Thymus (tissue), 11 donors: Measurements from ENCODE around the gene MATN4. TPM values are rescaled to one million over a fixed set of nuclear protein-coding genes. Genes with fewer than 3 reads are reported as not detected.

Source experiments
- DNase-seq, 9 donors: peaks; one replicate each; pipeline ENCODE4 v3.0.0-alpha.2; 2013; ENCODE audit warnings: low spot score in 9 of 9, low read depth in 6 of 9, missing footprints in 1 of 9
- H3K27ac ChIP-seq, 2 donors: one replicate each; pipeline ENCODE4 v1.5.1; 2013; ENCODE audit warnings: control low read depth in 1 of 2, low read depth in 1 of 2, low read length in 1 of 2, mild to moderate bottlenecking in 1 of 2, moderate library complexity in 1 of 2
- H3K27me3 ChIP-seq, 2 donors: one replicate each; pipeline ENCODE4 v1.5.1; 2013; ENCODE audit warnings: low read length in 1 of 2; ENCODE audit not compliant: control insufficient read depth in 2 of 2, insufficient read depth in 1 of 2
- H3K36me3 ChIP-seq, 2 donors: one replicate each; pipeline ENCODE4 v1.5.1; 2013; ENCODE audit warnings: low read length in 1 of 2, mild to moderate bottlenecking in 1 of 2, moderate library complexity in 1 of 2; ENCODE audit not compliant: control insufficient read depth in 2 of 2, insufficient read depth in 2 of 2
- H3K4me1 ChIP-seq, 2 donors: one replicate each; pipeline ENCODE4 v1.5.1; 2013; ENCODE audit warnings: low read length in 2 of 2; ENCODE audit not compliant: control insufficient read depth in 2 of 2, insufficient read depth in 2 of 2
- H3K4me3 ChIP-seq, 2 donors: one replicate each; pipeline ENCODE4 v1.5.1; 2013; ENCODE audit warnings: low read length in 2 of 2, control low read depth in 1 of 2, mild to moderate bottlenecking in 1 of 2
- H3K9me3 ChIP-seq, 2 donors: one replicate each; pipeline ENCODE4 v1.5.1; 2013; ENCODE audit warnings: low read length in 1 of 2, mild to moderate bottlenecking in 1 of 2; ENCODE audit not compliant: control insufficient read depth in 2 of 2, insufficient read depth in 1 of 2
- WGBS: extraction: QIAGEN DNeasy Blood & Tissue Kit; methylation state at CpG from one replicate; pipeline ENCODE4 v1.1.7; 2013; 5-methylcytosine and 5-hydroxymethylcytosine counted together
- polyA plus RNA-seq: library from polyadenylated mRNA; stranded (reverse); fragments of 200-250 nt; gene quantifications from one replicate; pipeline ENCODE4 v1.2.3, GENCODE V29; 2013
- total RNA-seq: library from RNA; stranded (reverse); fragments of 120-200 nt; gene quantifications from one replicate; pipeline ENCODE4 v1.2.4, GENCODE V29; 2013
- donor health status: healthy.

The MATN4 gene
- total and polyA plus RNA-seq, 2 donors, result 0.14 TPM

DNA sequence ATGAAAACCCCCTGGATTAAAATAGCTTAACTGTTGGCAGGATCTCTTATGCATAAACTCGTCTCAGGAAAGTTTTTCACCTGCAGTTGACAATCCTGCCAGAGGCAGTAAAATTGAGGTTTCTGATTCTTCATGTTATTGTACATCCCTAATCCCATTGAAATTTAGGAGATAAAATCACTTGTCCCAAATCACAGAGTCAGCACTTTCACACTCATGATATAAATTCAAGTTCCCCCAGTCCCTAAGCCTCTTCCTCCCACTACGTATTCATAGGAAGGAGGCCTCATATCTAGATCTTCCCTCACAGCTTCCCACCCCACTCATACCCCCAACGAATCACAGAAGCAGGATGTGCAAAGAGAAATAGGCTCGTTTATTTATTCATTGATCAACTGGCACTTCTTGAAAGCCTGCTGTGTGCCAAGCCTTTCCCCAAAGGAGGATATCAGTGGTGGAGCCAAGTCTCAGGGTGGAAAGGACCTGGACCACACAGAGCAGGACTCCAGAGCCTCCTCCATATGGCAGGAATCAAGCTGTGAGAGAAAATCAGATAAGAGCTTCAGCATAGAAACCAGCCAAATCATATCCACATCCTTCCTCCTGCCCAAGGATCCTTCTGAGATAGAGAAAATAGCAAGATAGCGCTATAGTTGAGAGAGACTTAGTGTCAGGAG lies 56.1 kb downstream of the MATN4 start:
- no peaks in the 10 kb centered on the region for H3K27me3 ChIP-seq
- no peak overlapping the region for H3K27ac ChIP-seq
- no peak for DNase-seq
- H3K9me3 ChIP-seq, result no peaks in the 10 kb centered on the region
- no peaks in the 10 kb centered on the region for H3K36me3 ChIP-seq
- H3K4me3 ChIP-seq, result no peak overlapping the region
- 41% methylated on average over 5 of the region's 5 CpGs for WGBS
- peaks cover 0 to 2% of the 10 kb centered on the region in 2 donors for H3K4me1 ChIP-seq

- H3K4me1 ChIP-seq, result no peaks in the 10 kb centered on the region
- no peaks in the 10 kb centered on the region for H3K9me3 ChIP-seq
- H3K27me3 ChIP-seq, result peaks cover 0 to 2% of the 10 kb centered on the region in 2 donors
- no peak overlapping the region for H3K27ac ChIP-seq
- no peaks in the 10 kb centered on the region for H3K36me3 ChIP-seq
- DNase-seq, result no peak
- H3K4me3 ChIP-seq, result no peak overlapping the region
Observed at GRCh38 chr20:45248609-45249008, 59.5 kb downstream of the MATN4 start.

DNA sequence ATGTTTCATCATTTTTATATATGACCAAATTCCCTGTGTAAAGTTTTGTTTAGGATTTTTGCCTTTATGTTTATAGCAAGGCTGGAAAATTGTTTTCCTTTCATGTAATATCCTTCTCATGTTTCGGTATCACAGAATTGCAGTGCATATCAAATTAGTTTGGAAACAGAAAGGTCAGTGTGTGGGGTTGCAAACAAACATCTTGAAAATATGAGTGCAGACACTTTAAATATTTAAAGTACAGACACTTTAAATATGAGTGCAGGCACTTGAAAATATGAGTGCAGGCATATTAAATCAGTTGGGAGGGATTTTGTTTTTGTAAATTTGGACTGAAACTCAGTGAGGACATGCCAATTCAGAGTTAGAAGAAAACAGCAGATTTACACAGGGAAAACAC lies 60.2 kb downstream of the MATN4 start:
- 39% methylated on average over 1 of the region's 1 CpG for WGBS
- H3K27ac ChIP-seq, result no peak overlapping the region
- no peak for DNase-seq
- peaks cover 0 to 2% of the 10 kb centered on the region in 2 donors for H3K27me3 ChIP-seq
- no peaks in the 10 kb centered on the region for H3K36me3 ChIP-seq
- no peaks in the 10 kb centered on the region for H3K4me1 ChIP-seq
- no peaks in the 10 kb centered on the region for H3K9me3 ChIP-seq
- no peak overlapping the region for H3K4me3 ChIP-seq

DNA sequence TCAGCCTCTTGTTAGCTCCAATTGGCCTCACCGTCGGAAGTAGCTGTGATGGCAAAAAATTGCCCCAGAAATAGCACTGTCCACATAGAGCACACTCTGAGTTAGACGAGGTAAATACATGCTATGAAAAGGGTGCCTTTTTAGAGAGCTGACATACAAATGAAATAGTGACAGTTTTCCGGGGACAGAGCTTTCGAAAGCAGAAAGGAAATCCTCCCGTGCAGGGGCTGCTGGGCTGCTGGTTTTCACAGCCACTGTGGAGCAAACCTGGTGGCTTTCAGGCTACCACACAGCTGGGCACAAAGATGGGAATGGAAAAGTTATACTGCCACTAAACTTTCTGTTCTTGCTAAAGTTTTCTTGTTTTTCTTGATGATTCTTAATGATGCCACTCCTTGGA lies 62.0 kb downstream of the MATN4 start:
- DNase-seq, result no peak
- Histone ChIP-seq H3K4me1 (no peaks in the 10 kb centered on the region), H3K27ac (no peak overlapping the region), H3K4me3 (no peak overlapping the region), H3K27me3 (peaks cover 0 to 2% of the 10 kb centered on the region in 2 donors), H3K36me3 (no peaks in the 10 kb centered on the region), H3K9me3 (no peaks in the 10 kb centered on the region)
- 39% methylated on average over 6 of the region's 6 CpGs for WGBS

Other genes starting within 250 kb of the MATN4 start
- gene KCNS1, start 207.2 kb downstream of the MATN4 start, total RNA-seq, result 0.14 TPM
- 0.34 TPM for gene KCNS1, start 207.2 kb downstream of the MATN4 start, polyA plus RNA-seq
- gene WFDC5, start 193.1 kb downstream of the MATN4 start, total RNA-seq, result 0.52 TPM
- gene WFDC5, start 193.1 kb downstream of the MATN4 start, polyA plus RNA-seq, result 6.1 TPM
- 1.0 TPM for gene WFDC12, start 183.8 kb downstream of the MATN4 start, total RNA-seq
- 6.8 TPM for gene WFDC12, start 183.8 kb downstream of the MATN4 start, polyA plus RNA-seq
- 6.5 TPM for gene PI3, start 133.4 kb downstream of the MATN4 start, total RNA-seq
- 567 TPM for gene PI3, start 133.4 kb downstream of the MATN4 start, polyA plus RNA-seq
- 0.24 TPM for gene SEMG1, start 101.3 kb downstream of the MATN4 start, total RNA-seq
- 0.78 TPM for gene SEMG1, start 101.3 kb downstream of the MATN4 start, polyA plus RNA-seq
- 0.09 TPM for gene SEMG2, start 86.9 kb downstream of the MATN4 start, total RNA-seq
- gene SEMG2, start 86.9 kb downstream of the MATN4 start, polyA plus RNA-seq, result 0.39 TPM
- 28.0 TPM for gene SLPI, start 53.7 kb downstream of the MATN4 start, total RNA-seq
- 663 TPM for gene SLPI, start 53.7 kb downstream of the MATN4 start, polyA plus RNA-seq
- not detected for gene RBPJL, start 1.5 kb downstream of the MATN4 start, total RNA-seq
- 0.07 TPM for gene RBPJL, start 1.5 kb downstream of the MATN4 start, polyA plus RNA-seq
- gene SDC4, start 40.1 kb upstream of the MATN4 start, total RNA-seq, result 7.4 TPM
- 18.9 TPM for gene SDC4, start 40.1 kb upstream of the MATN4 start, polyA plus RNA-seq
- 15.2 TPM for gene SYS1, start 54.9 kb upstream of the MATN4 start, total RNA-seq
- 19.7 TPM for gene SYS1, start 54.9 kb upstream of the MATN4 start, polyA plus RNA-seq
- gene TP53TG5, start 70.0 kb upstream of the MATN4 start, total RNA-seq, result 0.24 TPM
- 0.27 TPM for gene TP53TG5, start 70.0 kb upstream of the MATN4 start, polyA plus RNA-seq
- 8.7 TPM for gene DBNDD2, start 100.0 kb upstream of the MATN4 start, total RNA-seq
- 54.2 TPM for gene DBNDD2, start 100.0 kb upstream of the MATN4 start, polyA plus RNA-seq
- 28.1 TPM for gene PIGT, start 107.8 kb upstream of the MATN4 start, total RNA-seq
- 52.6 TPM for gene PIGT, start 107.8 kb upstream of the MATN4 start, polyA plus RNA-seq
- gene WFDC2, start 161.5 kb upstream of the MATN4 start, total RNA-seq, result 5.6 TPM
- gene WFDC2, start 161.5 kb upstream of the MATN4 start, polyA plus RNA-seq, result 48.4 TPM
- gene SPINT3, start 207.3 kb upstream of the MATN4 start, total RNA-seq, result not detected
- not detected for gene SPINT3, start 207.3 kb upstream of the MATN4 start, polyA plus RNA-seq
- not detected for gene WFDC6, start 231.2 kb upstream of the MATN4 start, total RNA-seq
- 0.27 TPM for gene WFDC6, start 231.2 kb upstream of the MATN4 start, polyA plus RNA-seq
- gene EPPIN, start 239.1 kb upstream of the MATN4 start, total RNA-seq, result not detected
- 0.21 TPM for gene EPPIN, start 239.1 kb upstream of the MATN4 start, polyA plus RNA-seq